ENCODE results near the gene SORCS2. TPM values are rescaled to one million over a fixed set of nuclear protein-coding genes. Genes with fewer than 3 reads are reported as not detected.

Gene SORCS2
- total RNA-seq, 2 donors from 2014 or later = 0.54 to 0.74 TPM

DNA sequence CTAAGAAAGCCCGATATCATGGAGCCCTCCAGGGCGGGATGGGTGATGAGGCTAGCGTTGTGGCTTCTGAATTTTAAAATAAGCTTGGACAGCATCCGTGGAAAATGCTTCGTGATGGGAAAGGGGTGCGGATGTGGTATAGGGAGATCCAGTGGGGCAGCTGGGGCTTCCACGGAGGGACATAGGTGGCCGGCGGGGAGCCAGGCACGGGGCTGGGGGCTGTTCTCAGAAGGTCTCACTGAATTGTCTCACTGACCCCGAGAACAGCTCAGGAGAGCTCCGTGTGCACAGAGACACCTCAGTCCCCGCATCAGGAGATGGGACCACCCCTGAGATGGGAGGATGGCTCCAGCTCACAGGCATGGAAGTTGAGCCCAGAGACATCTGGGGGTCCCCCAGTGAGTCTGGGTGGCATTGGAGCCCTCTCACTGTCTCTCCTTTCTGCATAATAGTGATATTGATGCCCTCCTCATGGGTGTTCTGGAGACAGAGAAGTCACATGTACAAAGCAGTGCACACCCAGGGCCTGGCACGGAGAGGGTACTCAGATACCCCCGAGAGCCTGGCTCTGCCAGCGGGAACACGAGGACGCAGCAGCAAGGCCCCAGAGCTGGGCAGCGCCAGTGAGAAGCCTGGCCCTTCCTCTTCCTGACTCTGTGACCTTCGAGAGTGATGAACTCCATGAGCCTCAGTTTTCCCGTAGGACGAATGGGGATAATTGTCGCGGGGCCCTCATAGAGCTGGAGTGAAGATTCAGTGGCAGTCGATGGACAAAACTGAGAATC is 313.0 kb downstream of the SORCS2 start:
- no peak overlapping the region for H3K4me3 ChIP-seq
- DNase-seq = no peak
- no peaks in the 10 kb centered on the region for H3K36me3 ChIP-seq
- intact Hi-C loops (cut with DNase I) = no loop called here
- TF ChIP-seq CTCF (IDR thresholded peaks at IDR 0.05) = no peak
- no peaks in the 10 kb centered on the region for H3K4me1 ChIP-seq
- no peaks in the 10 kb centered on the region for H3K27me3 ChIP-seq
- no peak overlapping the region for H3K9ac ChIP-seq (ENCODE audit: low read depth in 2 of 2, low read length in 2 of 2)
- H3K27ac ChIP-seq = no peak overlapping the region
- H3K9me3 ChIP-seq = no peaks in the 10 kb centered on the region

- Histone ChIP-seq H3K9me3 (no peaks in the 10 kb centered on the region), H3K9ac (ENCODE audit: low read depth in 2 of 2, low read length in 2 of 2) (no peak overlapping the region), H3K4me3 (no peak overlapping the region), H3K36me3 (no peaks in the 10 kb centered on the region), H3K4me1 (no peaks in the 10 kb centered on the region), H3K27me3 (no peaks in the 10 kb centered on the region), H3K27ac (no peak overlapping the region)
- DNase-seq = no peak
- no peak for TF ChIP-seq CTCF (IDR thresholded peaks at IDR 0.05)
- intact Hi-C loops (cut with DNase I) = no loop called here
Observed at GRCh38 chr4:7506119-7506518, 313.8 kb downstream of the SORCS2 start.

GRCh38 chr4:7506572-7506971 is 314.2 kb downstream of the SORCS2 start:
- Histone ChIP-seq H3K36me3 (no peaks in the 10 kb centered on the region), H3K27me3 (no peaks in the 10 kb centered on the region), H3K9ac (ENCODE audit: low read depth in 2 of 2, low read length in 2 of 2) (no peak overlapping the region), H3K9me3 (no peaks in the 10 kb centered on the region), H3K4me1 (no peaks in the 10 kb centered on the region), H3K27ac (no peak overlapping the region), H3K4me3 (no peak overlapping the region)
- no peak for DNase-seq
- intact Hi-C loops (cut with DNase I) = no loop called here
- no peak for TF ChIP-seq CTCF (IDR thresholded peaks at IDR 0.05)

GRCh38 chr4:7507381-7507780 is 315.0 kb downstream of the SORCS2 start:
- Histone ChIP-seq H3K4me1 (no peaks in the 10 kb centered on the region), H3K4me3 (no peak overlapping the region), H3K9me3 (no peaks in the 10 kb centered on the region), H3K27ac (no peak overlapping the region), H3K9ac (ENCODE audit: low read depth in 2 of 2, low read length in 2 of 2) (no peak overlapping the region), H3K36me3 (no peaks in the 10 kb centered on the region), H3K27me3 (no peaks in the 10 kb centered on the region)
- no peak for DNase-seq
- intact Hi-C loops (cut with DNase I) = no loop called here
- TF ChIP-seq CTCF (IDR thresholded peaks at IDR 0.05) = no peak

GRCh38 chr4:7510066-7510465 is 317.7 kb downstream of the SORCS2 start:
- TF ChIP-seq CTCF (IDR thresholded peaks at IDR 0.05) = no peak
- H3K27ac ChIP-seq = no peak overlapping the region
- intact Hi-C loops (cut with DNase I) = no loop called here
- H3K9ac ChIP-seq (ENCODE audit: low read depth in 2 of 2, low read length in 2 of 2) = no peak overlapping the region
- DNase-seq = no peak
- no peak overlapping the region for H3K4me3 ChIP-seq
- H3K9me3 ChIP-seq = no peaks in the 10 kb centered on the region
- H3K27me3 ChIP-seq = no peaks in the 10 kb centered on the region
- H3K4me1 ChIP-seq = no peaks in the 10 kb centered on the region
- H3K36me3 ChIP-seq = no peaks in the 10 kb centered on the region
